ENCODE results near the gene DIPK1A.

The DIPK1A gene

DNA sequence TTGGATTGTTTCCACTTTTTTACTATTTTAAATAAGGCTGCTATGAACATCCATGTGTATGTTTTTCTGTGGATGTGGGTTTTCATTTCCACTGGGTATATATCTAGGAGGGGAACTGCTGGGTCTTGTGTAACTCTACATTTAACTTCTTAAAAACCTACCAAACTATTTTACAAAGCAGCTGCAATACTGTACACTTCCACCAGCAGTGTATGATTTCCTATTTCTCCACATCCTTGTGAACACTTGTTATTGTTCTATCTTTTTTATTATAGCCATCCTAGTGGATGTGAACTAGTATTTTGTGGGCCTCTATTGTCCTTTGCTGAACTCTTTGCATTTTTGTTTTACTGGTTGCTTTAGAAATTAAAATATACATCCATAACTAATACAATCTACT lies 33.4 kb downstream of the DIPK1A start:
- H3K4me1 Mint-ChIP-seq: peaks cover 42% of the 10 kb centered on the region
- H3K36me3 Mint-ChIP-seq: peaks cover 16% of the 10 kb centered on the region
- DNase-seq (ENCODE audit: low spot score in 2 of 2) (no peak), ATAC-seq (ENCODE audit: low read depth) (peak; percentile 34)
- H3K9me3 Mint-ChIP-seq: no peaks in the 10 kb centered on the region
- H3K27me3 Mint-ChIP-seq: no peaks in the 10 kb centered on the region
- no peak overlapping the region for H3K27ac Mint-ChIP-seq
- H3K4me3 Mint-ChIP-seq: no peak overlapping the region

DNA sequence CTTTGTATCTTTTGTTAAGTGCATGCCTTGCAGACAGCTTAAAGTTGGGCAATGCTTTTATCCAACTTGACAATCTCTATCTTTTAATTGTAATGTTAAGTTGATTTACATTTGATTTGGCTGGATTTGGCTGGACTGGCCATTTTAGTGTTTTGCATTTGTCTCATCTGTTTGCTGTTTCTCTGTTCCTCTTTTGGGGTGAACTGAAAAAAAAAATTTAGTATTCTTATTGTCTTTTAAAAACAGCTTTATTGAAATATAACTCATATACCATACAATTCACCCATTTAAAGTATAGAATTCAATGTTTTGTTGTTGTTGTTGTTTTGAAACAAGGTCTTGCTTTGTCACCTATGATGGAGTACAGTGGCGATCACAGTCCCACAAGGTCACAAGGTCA lies 34.4 kb downstream of the DIPK1A start:
- Mint-ChIP-seq H3K36me3 (peaks cover 12% of the 10 kb centered on the region), H3K27me3 (no peaks in the 10 kb centered on the region), H3K9me3 (no peaks in the 10 kb centered on the region), H3K27ac (no peak overlapping the region), H3K4me1 (peaks cover 40% of the 10 kb centered on the region), H3K4me3 (no peak overlapping the region)
- DNase-seq (ENCODE audit: low spot score in 2 of 2) (no peak), ATAC-seq (ENCODE audit: low read depth) (no peak)

DNA sequence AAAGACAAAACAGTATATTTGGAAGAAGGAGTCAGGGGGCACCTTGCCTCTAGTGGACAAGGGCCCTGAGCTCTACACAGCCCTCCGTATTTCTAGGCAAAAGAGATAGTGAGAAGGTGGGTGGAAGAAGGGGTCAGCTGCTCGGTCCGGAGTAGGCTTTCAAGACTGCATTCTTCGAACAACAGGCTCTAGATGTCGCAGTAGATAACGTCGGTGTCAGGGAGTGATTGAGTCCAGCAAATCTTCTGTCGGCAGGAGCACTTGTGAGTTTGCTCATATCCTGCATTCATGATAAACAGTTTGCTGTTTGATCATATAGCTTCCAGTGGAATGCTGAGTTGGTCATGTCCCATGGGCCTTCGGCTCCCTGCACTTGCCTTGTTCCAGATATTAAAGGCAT lies 36.8 kb downstream of the DIPK1A start:
- DNase-seq (ENCODE audit: low spot score in 2 of 2): no peak
- Mint-ChIP-seq H3K27me3 (no peaks in the 10 kb centered on the region), H3K4me1 (peaks cover 40% of the 10 kb centered on the region), H3K36me3 (peaks cover 28% of the 10 kb centered on the region), H3K27ac (peak overlapping the region; percentile 74), H3K4me3 (no peak overlapping the region), H3K9me3 (peaks cover 10% of the 10 kb centered on the region)
- no peak for ATAC-seq (ENCODE audit: low read depth)

DNA sequence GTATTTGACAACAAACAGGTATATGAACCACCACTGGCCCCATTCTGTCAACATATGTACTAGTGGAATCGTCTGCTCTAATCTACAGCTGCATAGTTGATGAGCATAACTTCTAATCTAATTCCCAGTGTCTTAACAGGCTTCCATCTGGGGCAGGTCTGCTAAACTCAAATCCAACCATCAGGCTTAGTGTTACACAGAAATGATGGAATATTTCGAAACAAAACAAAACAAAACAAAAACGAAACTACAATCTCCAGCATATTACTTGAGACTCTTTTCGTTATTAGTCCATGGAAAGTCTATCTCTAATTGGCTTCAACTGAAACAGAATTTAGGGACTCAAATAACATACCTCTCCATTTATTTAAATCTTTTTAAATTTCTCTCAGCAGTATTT lies 37.6 kb downstream of the DIPK1A start:
- H3K27me3 Mint-ChIP-seq: no peaks in the 10 kb centered on the region
- peak overlapping the region; percentile 67 for H3K27ac Mint-ChIP-seq
- no peak for DNase-seq (ENCODE audit: low spot score in 2 of 2)
- peaks cover 12% of the 10 kb centered on the region for H3K9me3 Mint-ChIP-seq
- H3K36me3 Mint-ChIP-seq: peaks cover 30% of the 10 kb centered on the region
- no peak overlapping the region for H3K4me3 Mint-ChIP-seq
- H3K4me1 Mint-ChIP-seq: peaks cover 38% of the 10 kb centered on the region
- no peak for ATAC-seq (ENCODE audit: low read depth)

DNA sequence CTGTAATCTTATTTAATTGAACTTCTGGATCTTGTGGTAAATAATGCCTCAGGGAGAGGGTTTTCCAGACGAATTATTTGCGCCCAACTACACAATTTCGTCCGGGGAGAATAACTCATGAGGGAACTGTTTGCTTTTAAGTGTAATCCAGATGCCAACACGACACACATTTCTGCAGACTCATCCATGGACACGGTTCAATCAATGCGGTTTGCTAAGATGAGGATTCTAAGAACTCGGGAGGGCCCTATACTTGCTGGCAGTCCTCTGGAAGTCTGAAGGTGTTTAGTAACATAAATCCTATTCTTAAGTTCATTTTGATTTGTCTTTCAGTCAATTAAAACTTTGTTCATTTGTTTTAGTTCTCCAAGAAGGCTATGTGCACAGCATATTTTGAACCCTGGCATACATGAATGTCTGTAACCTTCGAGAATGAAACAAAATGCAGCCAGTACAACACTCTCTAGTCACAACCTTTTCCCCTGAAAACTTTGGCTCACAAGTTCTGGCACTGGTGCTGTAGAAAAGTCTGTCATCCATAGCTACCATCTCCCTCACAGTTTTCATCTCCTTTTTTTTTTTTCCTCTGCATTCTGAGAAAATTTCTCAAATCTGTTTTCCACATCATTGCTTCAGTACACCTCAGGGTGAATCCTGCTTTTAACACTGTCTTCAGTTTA lies 38.8 kb downstream of the DIPK1A start:
- peaks cover 12% of the 10 kb centered on the region for H3K9me3 Mint-ChIP-seq
- H3K4me1 Mint-ChIP-seq: peaks cover 38% of the 10 kb centered on the region
- H3K27me3 Mint-ChIP-seq: no peaks in the 10 kb centered on the region
- H3K36me3 Mint-ChIP-seq: peaks cover 31% of the 10 kb centered on the region
- ATAC-seq (ENCODE audit: low read depth): no peak
- H3K4me3 Mint-ChIP-seq: no peak overlapping the region
- peak overlapping the region; percentile 1 for H3K27ac Mint-ChIP-seq
- DNase-seq (ENCODE audit: low spot score in 2 of 2): no peak

DNA sequence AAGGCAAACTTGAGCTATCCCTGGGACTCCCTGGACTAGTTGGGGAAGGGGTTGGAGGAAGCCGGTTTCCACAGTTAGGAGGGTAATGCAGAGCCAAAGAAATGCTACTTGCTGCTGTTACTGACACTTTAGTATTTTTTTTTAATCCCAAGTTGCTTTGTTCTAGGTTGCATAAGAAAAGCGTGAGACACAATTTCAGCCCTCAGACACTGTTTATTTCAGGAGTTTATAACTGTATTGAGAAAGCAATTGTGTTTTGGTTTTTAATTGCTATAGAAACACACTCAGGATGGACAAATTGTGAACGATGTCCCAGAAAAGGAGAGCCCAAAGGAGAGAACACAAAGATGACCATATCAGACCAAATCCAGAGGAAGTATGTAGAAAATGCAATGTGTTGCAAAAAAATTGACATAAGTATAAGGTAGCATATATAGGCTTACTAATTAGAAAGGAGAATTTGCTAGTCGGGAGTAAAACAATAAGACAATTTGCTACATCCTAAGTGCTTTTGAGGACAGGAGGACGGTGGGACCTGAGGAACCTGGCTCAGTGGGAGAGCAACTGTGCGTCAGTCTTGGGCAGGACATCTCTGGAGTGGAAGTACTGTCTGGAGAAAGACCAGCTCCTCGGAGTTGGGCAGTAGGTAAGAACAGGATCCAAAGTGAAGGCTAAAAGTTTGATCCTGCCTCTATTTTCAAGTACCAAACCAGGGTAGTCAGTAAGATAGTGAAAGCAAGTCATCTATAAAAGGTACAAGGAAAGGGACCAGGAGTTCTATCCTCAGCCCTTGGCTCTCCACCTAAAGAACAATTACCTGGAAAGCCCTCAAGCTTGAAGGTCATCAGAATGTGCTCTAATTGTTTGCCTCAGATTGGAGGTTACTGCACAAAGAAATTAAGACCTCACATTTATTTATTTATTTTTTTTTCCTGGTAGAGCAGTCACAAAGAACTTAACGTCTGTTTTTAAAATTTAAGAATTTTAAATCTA lies 39.9 kb downstream of the DIPK1A start:
- Mint-ChIP-seq H3K27me3 (no peaks in the 10 kb centered on the region), H3K4me3 (no peak overlapping the region), H3K27ac (peak overlapping the region; percentile 74), H3K9me3 (peaks cover 12% of the 10 kb centered on the region), H3K4me1 (peaks cover 40% of the 10 kb centered on the region), H3K36me3 (peaks cover 33% of the 10 kb centered on the region)
- ATAC-seq (ENCODE audit: low read depth) (no peak), DNase-seq (ENCODE audit: low spot score in 2 of 2) (no peak)

DNA sequence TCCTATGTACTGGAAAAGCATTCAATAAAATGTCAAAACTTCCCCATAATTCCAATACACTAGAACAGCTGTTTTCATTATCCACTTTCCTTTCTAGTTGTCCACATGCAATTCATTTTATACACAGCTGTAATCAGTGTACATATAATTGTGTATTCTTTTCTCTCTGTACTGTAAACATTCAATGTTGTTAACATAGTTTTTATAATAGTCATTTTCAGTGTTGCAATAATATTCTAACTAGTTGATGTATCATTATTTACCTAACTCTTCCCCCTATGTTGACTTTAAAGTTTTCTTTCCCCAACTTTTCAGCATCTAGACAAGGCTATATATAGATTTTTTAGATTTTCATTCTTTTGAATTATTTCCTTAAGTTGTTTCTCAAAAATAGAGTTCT lies 44.4 kb downstream of the DIPK1A start:
- peak overlapping the region; percentile 71 for H3K27ac Mint-ChIP-seq
- DNase-seq (ENCODE audit: low spot score in 2 of 2): no peak
- H3K9me3 Mint-ChIP-seq: peaks cover 12% of the 10 kb centered on the region
- H3K4me3 Mint-ChIP-seq: no peak overlapping the region
- H3K27me3 Mint-ChIP-seq: no peaks in the 10 kb centered on the region
- H3K36me3 Mint-ChIP-seq: peaks cover 35% of the 10 kb centered on the region
- no peak for ATAC-seq (ENCODE audit: low read depth)
- H3K4me1 Mint-ChIP-seq: peaks cover 45% of the 10 kb centered on the region

DNA sequence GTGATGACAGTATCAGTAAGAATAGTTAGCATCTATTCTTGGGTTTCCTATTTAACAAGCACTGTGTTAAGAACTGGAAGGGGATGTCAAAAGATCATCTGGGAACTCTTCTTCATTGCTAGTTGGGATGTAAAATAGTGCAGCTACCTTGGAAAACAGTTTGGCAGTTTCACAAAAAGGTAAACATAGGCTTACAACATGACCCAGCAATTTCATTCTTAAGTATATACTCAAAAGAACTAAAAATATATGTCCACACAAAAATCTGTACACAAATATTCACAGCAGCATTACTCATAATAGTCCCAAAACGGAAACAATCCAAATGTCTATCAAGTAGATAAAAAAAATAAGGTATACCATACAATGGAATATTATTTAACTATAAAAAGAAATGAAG lies 45.7 kb downstream of the DIPK1A start:
- H3K27ac Mint-ChIP-seq: peak overlapping the region; percentile 8

DNA sequence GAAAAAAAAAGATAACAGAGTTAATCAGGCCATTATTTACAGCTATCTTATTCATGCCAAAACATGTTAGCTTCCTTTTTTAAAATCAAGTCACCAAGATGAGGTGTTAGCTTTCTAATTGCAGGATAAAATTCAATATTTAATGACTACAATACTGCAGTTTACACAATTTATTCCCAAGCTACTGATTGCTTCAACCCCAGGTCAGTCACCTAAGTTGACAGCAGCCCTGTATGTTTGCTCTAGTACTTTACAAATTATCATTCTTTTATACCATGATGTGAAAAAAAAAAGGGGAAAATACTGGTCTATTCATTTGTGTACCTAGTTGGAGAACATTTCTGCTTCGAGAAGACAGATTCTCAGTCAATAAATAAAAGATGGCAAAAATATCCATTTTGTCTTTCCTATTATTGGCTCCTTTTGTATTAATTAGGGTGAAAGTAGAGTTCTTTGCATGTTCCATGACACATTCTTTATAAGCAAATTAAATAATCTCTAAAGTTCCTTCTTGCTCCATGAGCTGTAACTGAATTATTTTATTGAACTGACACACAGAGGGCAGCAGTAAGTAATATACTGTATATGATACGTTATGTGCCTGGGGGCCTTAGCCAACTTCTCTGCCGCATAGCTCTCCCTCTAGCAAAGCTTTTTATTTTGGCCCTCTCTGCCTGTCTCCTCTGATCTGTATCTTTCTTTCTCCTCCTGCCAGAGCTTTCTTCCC lies 48.0 kb downstream of the DIPK1A start:
- H3K27ac Mint-ChIP-seq: peak overlapping the region; percentile 3
- H3K27me3 Mint-ChIP-seq: no peaks in the 10 kb centered on the region
- no peaks in the 10 kb centered on the region for H3K9me3 Mint-ChIP-seq
- no peak for DNase-seq (ENCODE audit: low spot score in 2 of 2)
- no peak overlapping the region for H3K4me3 Mint-ChIP-seq
- H3K4me1 Mint-ChIP-seq: peaks cover 34% of the 10 kb centered on the region
- peaks cover 22% of the 10 kb centered on the region for H3K36me3 Mint-ChIP-seq
- no peak for ATAC-seq (ENCODE audit: low read depth)

More for the DNA sequence above, 45.7 kb downstream of the DIPK1A start:
- Mint-ChIP-seq H3K4me3 (no peak overlapping the region), H3K36me3 (peaks cover 26% of the 10 kb centered on the region), H3K9me3 (peaks cover 6% of the 10 kb centered on the region), H3K27me3 (no peaks in the 10 kb centered on the region), H3K4me1 (peaks cover 40% of the 10 kb centered on the region)
- DNase-seq (ENCODE audit: low spot score in 2 of 2): no peak
- ATAC-seq (ENCODE audit: low read depth): no peak

DNA sequence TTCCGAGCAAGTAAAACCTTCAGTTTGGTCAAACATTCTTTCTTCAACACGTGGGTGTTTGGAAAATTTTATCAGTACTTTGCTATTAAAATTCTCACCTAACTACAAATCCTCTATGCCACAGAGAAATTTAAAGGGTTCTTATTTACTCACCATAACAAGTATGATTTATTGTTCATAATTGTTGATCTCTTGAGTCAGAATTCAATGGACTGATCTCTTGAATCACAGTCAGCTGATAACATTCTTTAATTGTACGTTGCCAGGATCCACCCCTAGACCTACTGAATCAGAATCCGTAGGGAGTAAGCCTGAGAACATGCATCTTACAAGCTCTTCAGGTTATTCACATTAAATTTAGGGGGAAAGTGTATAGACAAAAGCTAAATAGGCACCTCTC lies 51.2 kb downstream of the DIPK1A start:
- Mint-ChIP-seq H3K4me1 (peaks cover 28% of the 10 kb centered on the region), H3K9me3 (no peaks in the 10 kb centered on the region), H3K4me3 (no peak overlapping the region), H3K27me3 (no peaks in the 10 kb centered on the region), H3K36me3 (peaks cover 27% of the 10 kb centered on the region), H3K27ac (no peak overlapping the region)
- DNase-seq (ENCODE audit: low spot score in 2 of 2): no peak
- ATAC-seq (ENCODE audit: low read depth): no peak

DNA sequence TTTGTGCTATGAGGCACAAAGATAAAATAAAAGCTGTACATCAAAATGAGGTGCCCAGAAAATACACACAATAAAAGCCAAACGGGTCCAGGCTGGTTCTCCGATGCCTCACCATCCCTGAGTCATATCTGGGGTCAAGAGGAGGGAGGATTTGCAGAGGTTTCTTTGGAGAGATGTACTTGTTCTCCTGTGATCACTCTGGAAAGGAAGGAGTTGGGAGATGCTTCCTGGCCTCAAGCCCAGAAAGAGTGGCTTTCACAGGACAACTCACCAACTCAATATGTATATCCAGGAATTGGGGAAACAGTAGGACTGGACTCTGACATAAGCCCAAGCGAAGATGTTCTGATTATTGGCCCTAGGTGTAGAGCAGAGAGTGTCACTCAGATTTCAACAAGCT lies 51.9 kb downstream of the DIPK1A start:
- no peaks in the 10 kb centered on the region for H3K9me3 Mint-ChIP-seq
- peaks cover 32% of the 10 kb centered on the region for H3K4me1 Mint-ChIP-seq
- H3K36me3 Mint-ChIP-seq: peaks cover 25% of the 10 kb centered on the region
- H3K27ac Mint-ChIP-seq: no peak overlapping the region
- H3K27me3 Mint-ChIP-seq: no peaks in the 10 kb centered on the region
- no peak for DNase-seq (ENCODE audit: low spot score in 2 of 2)
- ATAC-seq (ENCODE audit: low read depth): no peak
- no peak overlapping the region for H3K4me3 Mint-ChIP-seq

DNA sequence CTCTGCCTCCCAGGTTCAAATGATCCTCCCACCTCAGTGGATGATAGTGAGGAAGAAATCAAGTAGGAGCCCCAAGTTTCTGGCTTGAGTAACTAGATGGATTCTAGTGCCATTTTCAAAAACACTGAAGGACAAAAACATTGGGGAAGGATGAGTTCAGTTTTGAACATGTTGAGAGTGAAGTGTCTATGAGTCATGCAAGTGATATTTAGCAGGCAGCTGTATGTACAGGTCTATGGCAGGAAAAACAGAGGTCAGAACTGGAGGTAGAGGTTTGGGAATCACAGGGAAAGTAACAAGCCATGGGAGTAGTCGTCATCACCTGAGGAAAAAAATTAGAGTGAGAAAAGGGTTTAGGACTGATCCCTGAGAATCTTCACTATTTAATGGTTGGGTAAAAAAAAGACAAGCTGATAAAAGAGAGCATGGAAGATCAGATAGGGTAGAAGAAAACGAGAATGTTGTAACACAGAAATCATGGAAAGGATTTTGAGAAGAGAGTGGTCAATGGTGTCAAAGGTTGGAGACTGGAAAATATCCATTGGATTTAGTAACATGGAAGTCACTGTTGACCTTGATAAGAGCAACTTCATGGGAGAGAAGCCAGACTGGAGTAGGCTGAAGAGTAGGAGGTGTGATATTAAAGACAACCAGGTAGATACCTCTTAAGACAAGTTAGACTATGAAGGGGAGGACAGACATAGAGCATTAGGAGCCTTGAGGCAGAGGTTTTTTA lies 53.1 kb downstream of the DIPK1A start:
- Mint-ChIP-seq H3K4me1 (peaks cover 28% of the 10 kb centered on the region), H3K36me3 (peaks cover 23% of the 10 kb centered on the region), H3K4me3 (no peak overlapping the region), H3K9me3 (no peaks in the 10 kb centered on the region), H3K27me3 (no peaks in the 10 kb centered on the region), H3K27ac (peak overlapping the region; percentile 2)
- DNase-seq (ENCODE audit: low spot score in 2 of 2) (no peak), ATAC-seq (ENCODE audit: low read depth) (no peak)

DNA sequence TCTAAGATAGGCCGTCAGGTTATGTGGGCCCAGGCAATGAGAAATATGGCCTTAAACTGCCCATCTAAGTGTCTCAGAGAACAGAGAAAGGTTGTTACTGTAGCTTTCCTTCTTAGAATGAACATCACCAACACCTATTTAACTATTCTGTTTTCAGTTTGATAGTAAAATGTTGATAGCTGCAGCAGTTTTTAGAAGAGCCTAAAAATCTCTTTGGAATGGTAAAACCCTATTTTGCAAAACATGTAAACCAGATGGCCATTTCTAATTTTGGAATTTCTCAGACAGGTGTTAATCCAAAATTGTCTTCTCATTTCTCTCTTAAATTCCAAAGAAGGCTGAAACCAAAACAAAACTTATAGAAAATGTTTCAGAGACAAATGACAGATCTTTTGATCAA lies 57.5 kb downstream of the DIPK1A start:
- Mint-ChIP-seq H3K9me3 (peaks cover 5% of the 10 kb centered on the region), H3K36me3 (peaks cover 35% of the 10 kb centered on the region), H3K4me1 (peaks cover 33% of the 10 kb centered on the region), H3K4me3 (no peak overlapping the region), H3K27ac (peak overlapping the region; percentile 39), H3K27me3 (no peaks in the 10 kb centered on the region)
- DNase-seq (ENCODE audit: low spot score in 2 of 2): no peak
- ATAC-seq (ENCODE audit: low read depth): no peak

All from memory B cell (primary cell).